ENCODE measurements around the gene RALGAPA1. TPM values are rescaled to one million over a fixed set of nuclear protein-coding genes. Genes with fewer than 3 reads are reported as not detected.
"Not testable (repeated sequence)": the region's sequence is repeated elsewhere in the genome, so short reads cannot be mapped to it uniquely, and the experiment has no call there.

The RALGAPA1 gene
- total and polyA plus RNA-seq, 2 donors (not counting 1 experiment from before 2014, with no cell fraction given), result 7.2 to 34.5 TPM

- no peak overlapping the region for H3K4me3 ChIP-seq (replicated peaks in 1 of 4; ENCODE audit: control extremely low read depth in 1 of 4, insufficient read depth in 1 of 4, low read depth in 3 of 4, low read length in 4 of 4)
- H3K36me3 ChIP-seq (ENCODE audit: control insufficient read depth, insufficient read depth, low read length), result no peaks in the 10 kb centered on the region
Observed at GRCh38 chr14:35849122-35849521, 40.0 kb upstream of the RALGAPA1 start.

GRCh38 chr14:35847636-35848035 lies 38.5 kb upstream of the RALGAPA1 start:
- no peaks in the 10 kb centered on the region for H3K27me3 ChIP-seq (ENCODE audit: control insufficient read depth, insufficient read depth, low read length)
- H3K9me3 ChIP-seq (ENCODE audit: control insufficient read depth, insufficient read depth, low read depth, low read length), result no peaks in the 10 kb centered on the region
- no peak overlapping the region for H3K4me3 ChIP-seq (replicated peaks in 1 of 4; ENCODE audit: control extremely low read depth in 1 of 4, insufficient read depth in 1 of 4, low read depth in 3 of 4, low read length in 4 of 4)
- H3K27ac ChIP-seq (ENCODE audit: insufficient read depth, low read length), result no peak overlapping the region
- H3K36me3 ChIP-seq (ENCODE audit: control insufficient read depth, insufficient read depth, low read length), result no peaks in the 10 kb centered on the region
- H3K79me2 ChIP-seq (ENCODE audit: control insufficient read depth, insufficient read depth, low read length), result no peaks in the 10 kb centered on the region
- H3K9ac ChIP-seq (ENCODE audit: insufficient read depth, low read length), result no peak overlapping the region
- H2AFZ ChIP-seq (ENCODE audit: low read length), result no peak overlapping the region
- no peak for DNase-seq (ENCODE audit: low read depth in 2 of 2)
- no peaks in the 10 kb centered on the region for H4K20me1 ChIP-seq (ENCODE audit: control insufficient read depth, extremely low read depth, insufficient read depth, low read length)
- no peaks in the 10 kb centered on the region for H3K4me1 ChIP-seq (ENCODE audit: control insufficient read depth, extremely low read depth, insufficient read depth, low read length)
- no peak for TF ChIP-seq EZH2 (IDR thresholded peaks at IDR 0.05; ENCODE audit: low read length, missing control alignments)
- no peak for TF ChIP-seq CTCF (conservative IDR thresholded peaks at IDR 0.05 in 1 of 2, IDR thresholded peaks at IDR 0.05 in 1 of 2; ENCODE audit: low read depth in 1 of 2, low read length in 2 of 2)
- H3K4me2 ChIP-seq (ENCODE audit: extremely low read depth, insufficient read depth, low read length), result no peak overlapping the region

More at GRCh38 chr14:35849122-35849521, 40.0 kb upstream of the RALGAPA1 start:
- Histone ChIP-seq H3K4me1 (ENCODE audit: control insufficient read depth, extremely low read depth, insufficient read depth, low read length) (no peaks in the 10 kb centered on the region), H3K27ac (ENCODE audit: insufficient read depth, low read length) (no peak overlapping the region), H3K9me3 (ENCODE audit: control insufficient read depth, insufficient read depth, low read depth, low read length) (no peaks in the 10 kb centered on the region), H3K9ac (ENCODE audit: insufficient read depth, low read length) (no peak overlapping the region), H2AFZ (ENCODE audit: low read length) (no peak overlapping the region), H3K79me2 (ENCODE audit: control insufficient read depth, insufficient read depth, low read length) (no peaks in the 10 kb centered on the region), H3K27me3 (ENCODE audit: control insufficient read depth, insufficient read depth, low read length) (no peaks in the 10 kb centered on the region), H4K20me1 (ENCODE audit: control insufficient read depth, extremely low read depth, insufficient read depth, low read length) (no peaks in the 10 kb centered on the region), H3K4me2 (ENCODE audit: extremely low read depth, insufficient read depth, low read length) (no peak overlapping the region)
- no peak for TF ChIP-seq EZH2 (IDR thresholded peaks at IDR 0.05; ENCODE audit: low read length, missing control alignments)
- no peak for TF ChIP-seq CTCF (conservative IDR thresholded peaks at IDR 0.05 in 1 of 2, IDR thresholded peaks at IDR 0.05 in 1 of 2; ENCODE audit: low read depth in 1 of 2, low read length in 2 of 2)
- DNase-seq (ENCODE audit: low read depth in 2 of 2), result no peak

- Histone ChIP-seq H3K4me1 (ENCODE audit: control insufficient read depth, extremely low read depth, insufficient read depth, low read length) (no peaks in the 10 kb centered on the region), H3K27ac (ENCODE audit: insufficient read depth, low read length) (no peak overlapping the region), H3K9ac (ENCODE audit: insufficient read depth, low read length) (no peak overlapping the region), H3K79me2 (ENCODE audit: control insufficient read depth, insufficient read depth, low read length) (no peaks in the 10 kb centered on the region), H3K36me3 (ENCODE audit: control insufficient read depth, insufficient read depth, low read length) (no peaks in the 10 kb centered on the region), H3K4me2 (ENCODE audit: extremely low read depth, insufficient read depth, low read length) (no peak overlapping the region), H3K4me3 (replicated peaks in 1 of 4; ENCODE audit: control extremely low read depth in 1 of 4, insufficient read depth in 1 of 4, low read depth in 3 of 4, low read length in 4 of 4) (no peak overlapping the region), H2AFZ (ENCODE audit: low read length) (no peak overlapping the region), H3K9me3 (ENCODE audit: control insufficient read depth, insufficient read depth, low read depth, low read length) (no peaks in the 10 kb centered on the region), H4K20me1 (ENCODE audit: control insufficient read depth, extremely low read depth, insufficient read depth, low read length) (no peaks in the 10 kb centered on the region), H3K27me3 (ENCODE audit: control insufficient read depth, insufficient read depth, low read length) (no peaks in the 10 kb centered on the region)
- DNase-seq (ENCODE audit: low read depth in 2 of 2), result no peak
- TF ChIP-seq EZH2 (IDR thresholded peaks at IDR 0.05; ENCODE audit: low read length, missing control alignments), result no peak
Observed at GRCh38 chr14:35844494-35844893, 35.4 kb upstream of the RALGAPA1 start.

- not testable (repeated sequence) for H3K9me3 ChIP-seq (ENCODE audit: control insufficient read depth, insufficient read depth, low read depth, low read length); H3K4me2 ChIP-seq (ENCODE audit: extremely low read depth, insufficient read depth, low read length); H4K20me1 ChIP-seq (ENCODE audit: control insufficient read depth, extremely low read depth, insufficient read depth, low read length); H3K4me1 ChIP-seq (ENCODE audit: control insufficient read depth, extremely low read depth, insufficient read depth, low read length); H3K27ac ChIP-seq (ENCODE audit: insufficient read depth, low read length); DNase-seq (ENCODE audit: low read depth in 2 of 2); H3K79me2 ChIP-seq (ENCODE audit: control insufficient read depth, insufficient read depth, low read length); H3K4me3 ChIP-seq (replicated peaks in 1 of 4; ENCODE audit: control extremely low read depth in 1 of 4, insufficient read depth in 1 of 4, low read depth in 3 of 4, low read length in 4 of 4); H3K27me3 ChIP-seq (ENCODE audit: control insufficient read depth, insufficient read depth, low read length); H3K9ac ChIP-seq (ENCODE audit: insufficient read depth, low read length); H2AFZ ChIP-seq (ENCODE audit: low read length); H3K36me3 ChIP-seq (ENCODE audit: control insufficient read depth, insufficient read depth, low read length)
Observed at GRCh38 chr14:35842245-35842644, 33.1 kb upstream of the RALGAPA1 start.

GRCh38 chr14:35841704-35842103 lies 32.6 kb upstream of the RALGAPA1 start:
- not testable (repeated sequence) for H3K9ac ChIP-seq (ENCODE audit: insufficient read depth, low read length); H3K4me3 ChIP-seq (replicated peaks in 1 of 4; ENCODE audit: control extremely low read depth in 1 of 4, insufficient read depth in 1 of 4, low read depth in 3 of 4, low read length in 4 of 4); H3K27me3 ChIP-seq (ENCODE audit: control insufficient read depth, insufficient read depth, low read length); H3K9me3 ChIP-seq (ENCODE audit: control insufficient read depth, insufficient read depth, low read depth, low read length); H3K4me1 ChIP-seq (ENCODE audit: control insufficient read depth, extremely low read depth, insufficient read depth, low read length); DNase-seq (ENCODE audit: low read depth in 2 of 2); H3K27ac ChIP-seq (ENCODE audit: insufficient read depth, low read length); H3K36me3 ChIP-seq (ENCODE audit: control insufficient read depth, insufficient read depth, low read length); H2AFZ ChIP-seq (ENCODE audit: low read length); H3K79me2 ChIP-seq (ENCODE audit: control insufficient read depth, insufficient read depth, low read length); H4K20me1 ChIP-seq (ENCODE audit: control insufficient read depth, extremely low read depth, insufficient read depth, low read length); H3K4me2 ChIP-seq (ENCODE audit: extremely low read depth, insufficient read depth, low read length)

Data from fibroblast of lung (primary cell).